Suppressor macrophage treated with lipopolysaccharide for 4 hours (primary cell): Measurements from ENCODE around the gene NAA60.
"Not testable (repeated sequence)": the region's sequence is repeated elsewhere in the genome, so short reads cannot be mapped to it uniquely, and the experiment has no call there.

Source experiments
- DNase-seq: peaks from one replicate; pipeline ENCODE4 v3.0.0-alpha.2; 2020

Gene NAA60

DNA sequence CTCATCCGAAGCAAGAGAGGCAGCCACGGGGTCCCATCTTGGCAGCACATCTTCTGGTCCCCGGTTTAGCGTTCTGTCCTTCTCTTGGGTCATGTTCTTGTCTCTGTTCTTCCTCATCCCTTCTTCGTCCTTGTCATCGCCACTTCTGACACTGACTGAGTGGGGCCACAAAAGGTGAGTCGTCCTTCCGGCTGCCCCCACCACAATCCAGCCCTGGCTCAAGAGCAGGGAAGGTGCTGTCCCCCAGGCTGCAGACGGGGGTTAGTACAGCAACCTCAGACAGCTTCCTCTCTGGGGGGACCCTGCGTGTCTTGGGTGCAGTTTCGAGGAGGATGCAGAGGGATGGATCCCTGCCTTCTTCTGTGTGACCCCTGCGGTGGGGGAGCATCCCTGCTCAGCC, 21.8 kb downstream of the NAA60 start:
- no peak for DNase-seq

DNA sequence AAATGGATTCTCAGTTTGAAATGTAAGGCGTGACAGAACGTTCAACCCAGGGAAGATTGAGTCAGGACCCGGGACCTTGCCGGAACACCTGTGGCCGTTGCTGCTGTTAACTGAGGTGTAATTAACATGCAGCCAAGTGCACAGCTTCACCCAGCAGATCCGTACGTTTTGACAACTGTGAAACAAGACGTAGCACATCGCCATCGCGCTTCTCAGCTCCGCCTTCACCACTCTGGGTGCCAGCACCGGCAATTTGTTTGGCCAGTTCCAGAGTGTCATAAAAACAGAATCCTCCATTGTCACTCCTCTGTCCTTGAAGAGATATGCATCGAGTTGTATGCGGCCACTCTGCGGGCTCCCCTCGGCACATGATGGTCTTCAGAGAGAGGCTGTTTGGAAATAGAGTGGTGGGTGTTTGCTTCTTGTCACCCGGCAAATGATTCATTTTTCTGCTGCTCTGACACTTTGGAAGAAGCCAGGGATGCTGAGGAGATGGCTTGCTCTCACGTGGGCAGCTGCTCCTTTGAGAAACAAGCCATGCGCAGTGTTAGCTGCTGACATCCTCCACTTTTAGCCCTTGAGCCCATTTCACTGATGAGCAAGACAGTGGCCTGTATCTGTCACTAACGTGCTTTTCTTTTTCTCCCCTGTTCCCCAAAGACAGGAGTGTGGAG, 22.6 kb downstream of the NAA60 start:
- DNase-seq: no peak

DNA sequence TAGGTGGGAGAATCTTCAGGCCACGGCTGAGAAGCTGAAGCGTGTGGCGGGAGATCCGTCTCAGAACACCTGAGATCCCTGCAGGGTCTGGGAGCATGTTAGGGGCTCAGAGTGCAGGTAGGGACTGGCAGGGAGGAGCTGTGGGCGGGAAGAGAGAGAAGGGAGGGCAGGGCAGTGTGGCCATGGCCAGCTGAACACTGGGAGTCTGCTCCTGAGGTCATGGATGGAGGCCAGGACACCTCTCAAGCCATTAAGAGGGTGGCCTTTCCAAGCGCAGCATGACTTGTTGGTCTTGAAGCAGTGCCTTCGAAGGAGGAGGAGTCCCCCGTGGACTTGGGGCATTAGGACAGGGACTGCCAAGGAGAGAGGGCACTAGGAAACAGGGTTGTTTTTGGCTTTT, 23.7 kb downstream of the NAA60 start:
- no peak for DNase-seq

DNA sequence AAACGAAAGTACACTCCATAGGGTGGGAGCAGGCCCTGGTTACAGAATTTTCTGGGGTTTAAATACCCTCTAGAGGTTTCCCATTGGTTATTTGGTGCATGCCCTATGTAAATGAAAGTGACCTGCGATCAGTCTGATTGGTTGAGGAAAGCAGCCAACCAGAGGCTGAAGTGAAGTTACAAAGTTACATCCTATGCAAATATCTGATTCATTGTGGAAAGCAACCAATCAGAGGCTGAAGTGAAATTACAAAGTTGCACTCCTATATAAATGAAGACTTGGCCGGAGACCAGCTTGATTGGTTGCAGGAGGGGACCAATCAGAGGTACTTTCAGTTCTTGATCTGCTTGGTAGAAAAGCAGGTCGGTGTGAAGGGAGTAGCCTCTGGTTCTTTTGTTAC, 24.4 kb downstream of the NAA60 start:
- peak; percentile 46 for DNase-seq

DNA sequence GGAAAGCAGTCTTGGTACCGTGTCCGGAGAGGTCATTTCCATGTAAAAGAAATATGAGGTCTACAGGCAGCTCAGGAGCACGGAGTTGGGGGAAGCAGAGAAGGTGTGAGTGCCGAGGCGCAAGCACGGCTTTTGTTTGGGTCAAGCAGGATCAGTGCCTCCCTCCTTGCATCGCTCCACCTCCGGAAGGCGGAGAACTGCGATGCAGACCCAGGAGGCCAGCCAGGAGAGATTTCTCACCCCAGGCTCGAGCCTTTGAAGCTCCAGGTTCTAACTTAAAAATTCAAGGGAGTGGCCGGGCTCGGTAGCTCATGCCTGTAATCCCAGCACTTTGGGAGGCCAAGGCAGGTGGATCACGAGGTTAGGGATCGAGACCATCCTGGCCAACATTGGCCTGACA, 25.0 kb downstream of the NAA60 start:
- DNase-seq: no peak

DNA sequence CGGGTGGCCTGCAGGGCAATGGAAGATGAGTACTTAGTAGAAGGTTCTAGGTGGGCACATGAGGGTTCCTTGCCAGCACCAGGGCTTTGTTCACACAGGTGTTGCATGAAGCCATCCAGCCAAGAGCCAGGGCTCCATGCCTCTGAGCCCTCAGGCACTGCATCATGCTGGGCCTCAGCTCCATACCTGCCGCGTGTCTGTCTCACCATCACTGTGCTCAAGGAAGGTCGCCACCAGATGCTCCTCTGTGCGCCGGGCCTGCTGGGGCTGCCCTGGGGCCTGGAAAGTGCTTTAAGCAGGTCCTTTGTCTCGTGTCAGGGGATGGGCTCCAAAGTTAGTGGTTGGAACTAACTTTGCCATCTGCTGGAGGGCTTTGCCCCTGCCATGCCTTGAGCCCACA, 26.3 kb downstream of the NAA60 start:
- no peak for DNase-seq

DNA sequence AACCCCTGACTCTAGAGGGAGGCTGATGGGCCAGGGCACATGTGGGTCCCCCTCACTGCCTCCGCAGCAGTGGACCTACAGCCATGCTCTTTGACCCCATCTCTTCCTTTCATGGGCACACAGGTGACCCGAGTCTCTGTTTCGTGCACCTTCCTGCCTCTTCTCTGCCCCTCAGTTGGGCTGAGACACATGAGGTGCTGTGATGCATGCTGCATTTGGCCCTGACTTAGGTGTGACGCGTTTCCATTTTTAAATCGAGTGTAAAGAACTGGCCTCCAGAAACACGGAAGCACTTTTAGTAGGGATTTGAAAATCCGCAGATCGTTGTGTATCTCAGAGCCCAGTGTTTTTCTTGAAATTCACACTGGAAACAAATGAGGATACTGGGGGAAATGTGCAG, 27.2 kb downstream of the NAA60 start:
- DNase-seq: no peak

DNA sequence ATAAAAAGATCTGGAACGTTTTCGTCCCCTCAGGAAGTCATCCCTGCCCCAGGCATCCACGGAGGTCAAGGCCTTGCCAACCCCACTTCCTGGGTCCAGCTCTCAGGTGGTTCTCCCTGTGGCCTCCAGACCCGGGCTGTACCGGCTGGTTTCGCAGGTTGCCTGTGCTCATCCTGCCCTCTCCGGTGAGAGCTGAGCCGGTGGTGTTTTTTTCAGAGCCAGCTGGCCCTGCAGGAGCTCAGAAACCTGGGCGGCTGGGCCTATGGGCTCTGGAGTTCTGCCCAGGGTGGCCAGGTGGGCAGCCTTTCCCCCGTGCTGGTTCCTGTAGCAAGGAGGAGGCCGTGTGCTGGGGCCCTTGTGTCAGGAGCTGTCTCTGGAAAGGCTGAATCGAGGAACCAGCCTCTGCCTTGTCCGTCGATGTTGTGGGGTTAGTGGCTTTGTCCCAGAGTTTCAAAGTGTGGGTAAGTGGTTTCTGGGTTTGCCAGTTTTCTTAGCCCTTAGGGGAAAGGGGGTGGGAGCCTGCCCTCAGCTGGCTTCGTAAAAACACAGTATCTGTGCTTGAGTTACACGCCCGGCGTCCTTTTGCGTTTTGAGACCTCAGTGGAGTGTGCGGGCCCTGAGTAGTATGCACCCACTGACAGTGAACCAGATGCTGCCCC, 28.2 kb downstream of the NAA60 start:
- no peak for DNase-seq

DNA sequence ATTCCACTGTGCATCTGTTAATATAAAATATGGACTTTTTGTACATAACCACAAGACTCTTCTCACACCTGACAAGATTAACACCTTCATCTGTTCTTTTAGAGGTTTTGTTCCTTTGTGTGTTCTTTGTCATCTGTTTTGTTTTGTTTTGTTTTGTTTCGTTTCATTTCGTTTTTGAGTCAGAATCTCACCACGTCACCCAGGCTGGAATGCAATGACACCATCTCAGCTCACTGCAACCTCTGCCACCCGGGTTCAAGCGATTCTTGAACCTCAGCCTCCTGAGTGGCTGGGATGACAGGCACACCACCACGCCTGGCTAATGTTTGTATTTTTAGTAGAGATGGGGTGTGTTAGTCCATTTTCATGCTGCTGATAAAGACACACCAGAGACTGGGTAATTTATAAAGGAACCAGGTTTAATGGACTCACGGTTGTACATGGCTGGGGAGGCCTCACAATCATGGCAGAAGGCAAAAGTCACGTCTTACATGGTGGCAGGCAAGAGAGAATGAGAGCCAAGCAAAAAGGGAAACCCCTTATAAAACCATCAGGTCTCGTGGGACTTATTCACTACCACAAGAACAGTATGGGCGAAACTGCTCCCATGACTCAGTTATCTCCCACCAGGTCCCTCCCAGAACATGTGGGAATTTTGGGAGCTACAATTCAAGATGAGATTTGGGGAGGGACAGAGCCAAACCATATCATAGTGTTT, 29.6 kb downstream of the NAA60 start:
- DNase-seq: no peak

DNA sequence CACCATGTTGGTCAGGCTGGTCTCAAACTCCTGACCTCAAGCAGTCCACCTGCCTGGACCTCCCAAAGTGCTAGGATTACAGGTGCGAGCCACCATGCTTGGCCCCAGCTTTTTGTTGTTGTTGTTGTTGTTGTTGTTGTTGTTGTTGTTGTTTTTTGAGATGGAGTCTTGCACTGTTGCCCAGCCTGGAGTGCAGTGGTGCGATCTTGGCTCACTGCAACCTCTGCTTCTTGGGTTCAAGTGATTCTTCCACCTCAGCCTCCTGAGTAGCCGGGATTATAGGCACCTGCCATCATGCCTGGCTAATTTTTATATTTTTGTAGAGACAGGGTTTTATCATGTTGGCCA, 30.1 kb downstream of the NAA60 start:
- DNase-seq: not testable (repeated sequence)

DNA sequence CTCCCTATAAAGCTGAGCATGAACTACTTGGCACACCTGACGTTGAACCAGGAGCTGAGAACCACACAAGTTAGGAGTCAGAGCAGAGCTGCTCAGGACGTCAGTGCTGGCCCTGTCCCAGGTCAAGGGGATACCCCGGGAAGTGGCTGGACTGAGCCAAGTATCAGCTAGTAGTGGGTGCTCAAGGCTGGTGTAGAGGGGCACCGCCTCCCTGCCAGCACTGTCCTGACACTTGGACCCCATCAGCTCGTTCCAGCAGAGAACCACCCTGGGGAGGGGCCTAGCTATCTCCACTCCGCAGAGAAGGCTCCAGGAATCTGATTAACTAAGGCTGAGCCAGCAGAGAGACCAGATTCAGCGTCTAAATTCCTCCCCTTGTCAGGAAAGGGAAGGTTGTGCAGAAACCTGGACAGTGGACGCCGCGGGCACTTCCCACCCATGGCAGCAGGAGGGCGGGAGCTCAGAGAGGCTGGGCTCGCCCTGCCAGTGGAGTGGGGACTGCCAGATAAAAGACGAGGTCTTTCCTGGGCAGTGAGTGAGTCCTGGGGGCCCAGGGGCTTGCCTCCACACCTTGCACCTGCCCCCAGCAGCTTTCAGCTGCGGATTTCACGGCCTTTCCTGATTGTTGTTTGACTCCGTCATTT, 30.8 kb downstream of the NAA60 start:
- DNase-seq: no peak

DNA sequence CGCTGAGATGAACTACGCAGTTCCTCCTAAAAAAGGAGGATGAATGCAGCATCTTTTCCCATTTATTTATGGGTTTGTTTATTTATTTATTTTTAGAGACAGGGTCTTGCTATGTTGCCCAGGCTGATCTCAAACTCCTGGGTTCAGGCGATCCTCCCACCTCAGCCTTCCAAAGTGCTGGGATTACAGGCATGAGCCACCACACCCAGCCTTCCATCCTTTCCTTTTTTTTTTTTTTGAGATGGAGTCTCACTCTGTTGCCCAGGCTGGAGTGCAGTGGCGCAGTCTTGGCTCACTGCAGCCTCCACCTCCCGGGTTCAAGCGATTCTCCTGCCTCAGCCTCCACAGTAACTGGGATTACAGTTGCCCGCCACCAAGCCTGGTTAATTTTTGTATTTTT, 31.4 kb downstream of the NAA60 start:
- DNase-seq: not testable (repeated sequence)

DNA sequence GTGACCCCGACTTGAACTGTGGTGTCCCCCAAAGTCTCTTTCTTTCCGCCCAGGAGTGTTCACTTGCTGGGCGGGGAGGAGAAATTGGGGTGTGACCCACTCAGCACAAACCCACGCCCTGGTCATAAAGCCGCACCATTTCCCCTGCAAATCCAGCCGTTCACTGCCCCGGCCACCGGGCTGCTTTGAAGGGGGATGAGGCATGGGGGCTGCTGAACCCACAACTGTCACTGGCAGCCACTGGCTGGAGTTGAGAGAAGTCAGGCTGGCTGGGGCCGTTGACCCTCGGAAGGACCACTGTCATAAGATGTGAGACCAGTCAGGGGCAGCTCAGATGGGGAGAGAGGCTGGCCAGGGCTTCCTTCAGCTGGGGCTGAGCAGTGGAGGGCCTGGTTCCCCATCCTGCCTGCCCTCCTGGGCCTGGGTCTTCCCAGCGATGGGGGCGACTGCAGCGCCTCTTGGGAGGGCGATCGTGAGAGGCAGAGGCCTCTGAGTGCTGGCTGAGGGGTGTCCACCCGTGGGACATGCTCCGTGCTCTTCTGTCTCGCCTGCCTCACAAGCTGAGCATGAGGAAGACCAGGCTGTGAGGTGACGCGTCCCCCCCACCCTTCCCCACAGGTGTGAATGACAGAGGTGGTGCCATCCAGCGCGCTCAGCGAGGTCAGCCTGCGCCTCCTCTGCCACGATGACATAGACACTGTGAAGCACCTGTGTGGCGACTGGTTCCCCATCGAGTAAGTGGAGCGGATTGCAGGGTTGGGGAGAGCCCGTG, 32.3 kb downstream of the NAA60 start:
- no peak for DNase-seq

DNA sequence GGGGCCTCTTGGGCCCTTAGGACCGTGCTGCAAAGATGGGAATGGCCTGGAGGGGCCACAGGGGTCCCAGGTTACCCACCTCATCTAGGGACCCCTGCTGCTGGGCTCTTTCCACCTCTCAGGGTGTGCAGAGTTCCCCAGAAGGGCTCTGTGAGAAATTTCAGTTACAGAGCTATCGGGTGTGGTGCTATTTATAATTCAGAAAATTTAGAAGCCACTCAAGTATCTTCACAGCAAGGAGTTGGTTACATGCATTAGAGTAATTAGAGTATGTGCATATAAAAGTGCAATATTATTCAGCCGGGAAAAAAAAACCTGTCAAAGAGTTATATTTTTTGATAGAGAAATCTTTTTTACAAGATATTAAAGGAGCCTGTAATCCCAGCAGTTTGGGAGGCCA, 32.9 kb downstream of the NAA60 start:
- no peak for DNase-seq

DNA sequence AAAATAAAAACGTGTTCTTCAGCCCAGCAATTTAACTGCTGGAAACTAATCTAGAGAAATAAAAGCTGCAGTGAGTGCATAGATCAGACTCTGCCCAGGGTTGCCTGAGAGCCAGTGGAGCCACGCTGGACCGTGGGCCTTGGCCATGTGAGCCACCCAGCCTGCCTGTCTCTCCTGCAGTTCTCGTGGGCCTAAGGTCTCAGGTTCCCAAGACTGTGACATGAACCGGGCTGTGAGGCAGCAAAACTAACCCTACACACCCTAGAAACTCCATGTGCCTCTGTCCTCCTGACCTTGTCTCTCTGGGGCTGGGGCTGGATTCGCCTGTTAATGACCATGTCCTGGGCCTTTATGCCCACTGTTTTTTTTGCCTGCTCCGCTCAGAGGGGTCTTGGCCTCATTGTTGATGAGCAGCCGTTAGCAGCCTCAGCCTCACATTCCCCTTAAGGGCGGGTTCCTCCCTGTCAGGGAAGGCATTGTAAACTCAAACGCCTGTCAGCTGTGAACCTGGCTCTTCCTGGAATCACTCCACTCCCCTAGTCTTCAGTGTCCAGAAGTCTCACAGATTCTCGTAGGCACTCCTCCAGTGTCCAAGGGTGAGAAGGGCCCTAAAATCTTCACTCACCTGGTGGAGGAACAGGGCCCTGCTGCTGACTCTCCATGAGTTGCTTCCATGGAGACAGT, 34.9 kb downstream of the NAA60 start:
- DNase-seq: no peak

DNA sequence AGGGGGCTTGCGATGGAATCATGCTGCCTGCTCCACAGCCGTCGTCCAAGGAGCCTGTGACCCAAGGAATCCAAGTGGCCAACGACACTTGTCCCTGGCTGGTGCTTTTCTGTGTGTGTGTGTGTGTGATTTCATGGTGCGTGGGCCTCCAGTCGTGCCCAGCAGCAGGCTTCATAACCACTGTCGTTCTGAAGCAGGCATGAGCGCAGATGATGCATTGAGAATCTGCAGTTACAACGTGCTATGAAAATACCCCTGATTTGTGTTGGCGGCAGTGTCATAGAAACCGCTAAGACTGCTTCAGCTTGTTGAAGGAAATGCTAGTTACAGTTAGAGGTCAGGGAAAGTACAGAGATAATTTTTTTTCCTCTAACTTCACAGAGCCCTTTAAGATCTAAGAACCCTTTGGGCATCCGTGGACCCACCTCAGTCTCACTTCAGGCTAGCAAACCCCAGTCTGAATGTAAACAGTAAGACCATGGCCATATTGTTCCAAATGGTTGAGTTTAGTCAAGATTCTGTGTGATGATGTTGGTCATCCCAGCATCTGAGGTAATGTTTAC, 36.3 kb downstream of the NAA60 start:
- no peak for DNase-seq

DNA sequence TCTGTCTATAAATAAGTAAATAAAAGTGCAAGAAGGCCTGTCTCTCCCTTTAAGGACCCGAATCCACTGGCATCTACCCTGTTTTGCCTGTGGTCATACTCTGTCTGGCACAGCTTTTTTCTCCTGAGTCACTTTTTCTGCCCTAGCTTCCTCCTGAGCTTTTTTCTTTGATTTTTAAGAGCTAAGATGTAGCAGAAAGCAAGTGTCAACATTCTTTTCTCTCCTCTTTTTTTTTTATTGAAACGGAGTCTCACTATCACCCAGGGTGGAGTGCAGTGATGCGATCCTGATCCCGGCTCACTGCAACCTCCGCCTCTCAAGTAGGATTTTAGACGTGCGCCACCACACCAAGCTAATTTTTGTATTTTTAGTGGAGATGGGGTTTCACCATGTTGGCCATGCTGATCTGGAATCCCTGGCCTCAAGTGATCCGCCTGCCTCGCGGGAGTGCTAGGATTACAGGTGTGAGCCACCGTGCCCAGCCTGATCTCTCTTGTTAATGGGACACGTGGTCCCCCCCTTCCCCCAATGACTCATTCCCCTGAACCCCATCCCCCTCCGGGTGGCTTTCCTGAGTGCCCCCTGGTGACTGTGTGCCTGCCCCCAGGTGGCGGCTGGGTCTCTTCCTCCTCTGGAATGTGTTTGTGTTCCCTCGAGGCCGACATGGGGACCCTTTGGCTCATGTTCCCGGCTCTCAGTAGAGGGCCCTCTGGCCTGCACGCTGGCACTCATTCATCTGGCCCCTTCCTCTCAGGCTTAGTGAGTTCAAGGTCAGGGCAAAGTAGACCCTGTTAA, 37.6 kb downstream of the NAA60 start:
- DNase-seq: no peak

DNA sequence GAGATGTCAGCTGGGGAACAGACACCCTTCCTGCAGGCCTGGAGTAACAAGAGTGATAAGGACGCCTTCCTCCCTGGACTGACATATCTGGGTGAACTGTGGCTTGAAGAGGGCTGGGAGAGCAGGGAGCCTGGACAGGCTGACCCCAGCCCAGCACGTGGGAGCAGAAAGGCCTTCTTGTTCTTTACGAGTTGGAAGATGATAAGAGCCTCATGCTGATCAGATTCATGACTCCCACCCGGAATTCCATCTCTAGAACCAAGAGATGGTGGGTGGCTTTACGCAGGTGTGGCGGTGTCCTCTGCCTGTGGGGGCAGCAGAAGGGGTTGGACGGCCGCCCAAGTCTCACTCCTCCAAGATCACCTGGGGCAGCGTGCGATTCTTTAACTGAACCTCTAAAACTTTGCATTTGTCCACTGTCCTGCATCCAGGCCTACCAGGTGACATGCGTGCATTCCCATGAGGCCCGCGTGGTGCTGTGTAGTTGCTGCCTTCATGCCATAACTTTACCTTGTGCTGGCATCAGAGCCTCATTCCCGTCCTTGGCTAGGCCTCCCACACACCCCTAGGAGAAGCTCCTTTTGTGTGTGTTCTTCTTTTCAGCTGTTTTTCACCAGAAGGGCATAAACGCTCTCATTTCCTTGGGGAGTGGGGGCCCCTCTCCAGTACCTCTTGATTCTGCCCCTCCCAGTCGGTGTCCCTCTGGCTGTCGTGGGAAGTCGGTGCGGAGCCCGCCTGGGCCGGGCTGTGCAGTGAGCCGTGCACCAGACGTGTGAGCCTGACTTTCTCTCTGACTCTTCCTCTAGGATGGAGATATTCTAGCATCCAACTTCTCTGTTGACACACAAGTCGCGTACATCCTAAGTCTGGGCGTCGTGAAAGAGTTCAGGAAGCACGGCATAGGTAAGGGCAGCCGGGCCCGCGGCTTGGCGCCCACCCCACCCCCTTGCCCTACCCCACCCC, 38.5 kb downstream of the NAA60 start:
- no peak for DNase-seq

DNA sequence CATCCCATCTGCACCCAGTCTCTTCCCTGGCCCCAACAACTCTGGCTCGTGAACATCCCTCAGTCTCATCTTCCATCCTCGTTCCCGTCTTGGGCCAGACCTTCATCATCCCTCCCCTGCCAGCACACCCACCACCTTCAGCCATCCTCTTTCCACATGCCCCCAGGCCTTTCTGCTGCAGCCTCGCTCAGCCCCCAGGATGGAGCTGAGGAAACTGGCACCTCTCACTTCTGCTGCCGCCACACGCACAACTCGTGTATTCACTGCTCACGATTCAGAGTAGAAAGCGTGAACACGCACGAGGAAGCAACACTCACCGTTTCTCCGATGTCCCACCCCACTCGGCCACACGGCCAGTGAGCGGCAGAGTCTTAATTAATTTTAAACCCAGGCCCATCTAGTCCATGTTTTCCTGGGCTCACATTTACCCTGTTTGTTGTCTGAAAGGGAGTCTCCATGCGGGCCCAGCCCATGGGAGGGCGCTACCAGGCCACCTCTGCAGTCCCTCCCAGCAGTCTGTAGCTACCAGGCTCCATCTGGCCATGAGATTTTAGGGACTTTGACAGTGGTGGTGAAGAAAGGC, 39.3 kb downstream of the NAA60 start:
- no peak for DNase-seq
